Colonic mucosa (tissue), 4 donors: ENCODE data around the gene DYDC2. TPM values are rescaled to one million over a fixed set of nuclear protein-coding genes. Genes with fewer than 3 reads are reported as not detected.
A peak's percentile ranks its signal among the peaks of the same experiment; 100 is the strongest.
"Not testable (repeated sequence)": the region's sequence is repeated elsewhere in the genome, so short reads cannot be mapped to it uniquely, and the experiment has no call there.

Source experiments
- DNase-seq: peaks from one replicate; pipeline ENCODE4 v3.0.0-alpha.2; 2020
- H3K27ac ChIP-seq: fragments of 200-600 bp; one replicate; pipeline ENCODE4 v1.8.0; 2021
- H3K27me3 ChIP-seq: fragments of 200-600 bp; one replicate; pipeline ENCODE4 v1.8.0; 2021
- H3K36me3 ChIP-seq: fragments of 200-600 bp; one replicate; pipeline ENCODE4 v1.8.0; 2021
- H3K4me1 ChIP-seq: fragments of 200-600 bp; one replicate; pipeline ENCODE4 v1.8.0; 2021; ENCODE audit warnings: mild to moderate bottlenecking
- H3K4me3 ChIP-seq: fragments of 200-600 bp; one replicate; pipeline ENCODE4 v1.8.0; 2021
- H3K9ac ChIP-seq, 2 donors: one replicate each; pipeline ENCODE4 v1.7.0; 2013; ENCODE audit warnings: control low read depth in 2 of 2, low read depth in 2 of 2, low read length in 2 of 2
- H3K9me3 ChIP-seq: fragments of 200-600 bp; one replicate; pipeline ENCODE4 v1.8.0; 2021
- CTCF ChIP-seq: fragments of 200-600 bp; IDR thresholded peaks from one replicate; pipeline ENCODE4 v1.8.0; 2022; ENCODE audit warnings: antibody characterized with exemption, mild to moderate bottlenecking
- intact Hi-C: fragments of 100-400 bp; cut with DNase I; formaldehyde crosslinking; loops from one replicate; pipeline ENCODE4 v1.14.1; 2022
- total RNA-seq, 2 donors: library from RNA; stranded (reverse); fragmentation: NEBNext Ultra II Directional in 1 of 2; extraction: Animal tissue kit (Norgen Biotek cat#: 25700) in 1 of 2; gene quantifications; one replicate each; pipeline ENCODE4 v1.2.1, GENCODE V29; 2021
- donor health status: healthy.
- donor health status: DM: no; HTN: no; CAD: no.
- donor health status: DM: no; HTN: no; CAD: no.

DYDC2 gene
- total RNA-seq, 2 donors from 2014 or later, result 1.5 TPM; not detected in 1

DNA sequence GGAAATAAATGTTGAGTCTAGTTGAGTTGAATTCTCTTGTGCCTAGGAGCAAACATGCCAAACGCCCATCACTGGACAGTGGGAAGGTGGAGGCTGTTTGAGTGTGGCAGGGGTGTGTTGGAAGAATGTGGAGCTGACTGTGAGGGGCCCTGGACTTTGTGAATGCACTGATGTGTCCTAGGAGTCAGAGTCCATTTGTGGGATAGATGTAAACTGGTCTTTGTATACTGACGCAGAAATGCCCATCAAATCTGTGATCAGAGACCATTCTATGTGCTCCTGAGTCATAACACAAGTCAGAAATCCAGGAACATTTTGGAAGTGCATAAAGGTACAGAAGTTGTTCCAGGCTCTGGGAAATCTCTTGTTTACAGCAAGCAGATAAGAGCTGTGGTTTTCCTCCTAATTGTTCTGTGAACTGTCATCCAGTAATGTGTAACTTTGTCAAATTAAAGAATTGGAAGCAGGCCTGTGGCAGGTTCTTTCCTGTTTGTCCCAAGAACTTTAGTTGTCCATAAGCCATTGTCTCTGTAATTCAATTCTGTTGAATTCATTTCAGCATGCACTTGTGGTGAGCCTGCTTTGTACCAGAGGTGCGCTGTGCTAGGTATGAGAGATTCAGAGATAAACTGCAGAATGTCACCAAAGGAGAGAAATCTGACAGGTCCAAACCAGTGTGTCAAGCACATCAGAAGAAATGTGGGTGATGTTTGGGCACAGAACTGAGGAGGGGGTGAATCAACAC is 59.3 kb downstream of the DYDC2 start:
- peak overlapping the region in 1 of 2 donors; percentile 59 for H3K9ac ChIP-seq
- H3K4me1 ChIP-seq, result peaks cover 32% of the 10 kb centered on the region
- no peaks in the 10 kb centered on the region for H3K9me3 ChIP-seq
- no peak for TF ChIP-seq CTCF
- intact Hi-C loops, result no loop called here
- H3K27ac ChIP-seq, result peak overlapping the region; percentile 27
- no peak overlapping the region for H3K4me3 ChIP-seq
- DNase-seq, result no peak
- H3K36me3 ChIP-seq, result no peaks in the 10 kb centered on the region
- no peaks in the 10 kb centered on the region for H3K27me3 ChIP-seq

DNA sequence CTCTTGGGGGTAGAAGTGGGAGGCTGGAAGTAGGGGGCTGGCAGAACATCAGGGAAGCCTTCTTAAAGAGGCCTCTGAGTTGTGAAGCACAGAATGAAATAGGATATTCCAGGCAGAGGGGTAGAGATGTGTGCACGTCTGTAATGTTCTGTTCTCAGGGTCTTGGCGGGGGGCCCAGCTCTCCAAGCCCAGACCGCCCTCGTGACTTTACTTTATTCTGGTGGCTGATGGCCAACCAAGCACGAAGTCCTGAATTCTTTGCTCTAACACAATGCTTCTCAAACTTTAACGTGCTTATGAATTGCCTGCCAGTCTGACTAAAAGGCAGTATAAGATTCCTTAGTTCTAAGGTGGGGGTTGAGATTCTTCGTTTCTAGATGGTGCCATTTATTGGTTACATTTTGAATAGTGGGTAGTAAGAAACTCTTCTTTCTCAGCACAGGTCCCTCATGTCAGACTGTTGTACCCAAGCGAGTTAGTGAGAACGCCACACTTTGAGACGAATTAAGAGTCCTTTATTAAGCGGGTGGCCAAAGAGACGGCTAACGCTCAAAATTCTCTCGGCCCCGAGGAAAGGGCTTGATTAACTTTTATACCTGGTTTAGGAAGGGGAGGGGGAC is 60.0 kb downstream of the DYDC2 start:
- H3K4me3 ChIP-seq, result no peak overlapping the region
- peaks cover 25% of the 10 kb centered on the region for H3K4me1 ChIP-seq
- no peaks in the 10 kb centered on the region for H3K9me3 ChIP-seq
- H3K9ac ChIP-seq, result peak overlapping the region in 1 of 2 donors; percentile 59
- no peaks in the 10 kb centered on the region for H3K36me3 ChIP-seq
- DNase-seq, result no peak
- no peaks in the 10 kb centered on the region for H3K27me3 ChIP-seq
- intact Hi-C loops, result no loop called here
- no peak overlapping the region for H3K27ac ChIP-seq
- no peak for TF ChIP-seq CTCF

- H3K9me3 ChIP-seq, H3K27me3 ChIP-seq, DNase-seq, H3K27ac ChIP-seq, H3K4me3 ChIP-seq, H3K36me3 ChIP-seq, H3K9ac ChIP-seq, intact Hi-C loops: not testable (repeated sequence)
- peaks cover 23% of the 10 kb centered on the region for H3K4me1 ChIP-seq
Observed at GRCh38 chr10:80417256-80417655, 60.7 kb downstream of the DYDC2 start.

Other genes starting within 250 kb of the DYDC2 start
- gene PLAC9, start 224.1 kb upstream of the DYDC2 start, total RNA-seq, result 1 to 10 TPM; 3.9 to 6.0 TPM
- 100 to 1,000 TPM; 271 to 353 TPM for gene ANXA11, start 151.2 kb upstream of the DYDC2 start, total RNA-seq
- 1 to 10 TPM; 1.4 to 1.8 TPM for gene MAT1A, start 67.1 kb upstream of the DYDC2 start, total RNA-seq
- not detected for gene DYDC1, start within 50 bp of the DYDC2 start, total RNA-seq
- 100 to 1,000 TPM in 1 of 2 donors, 10 to 100 TPM in 1; 73.5 to 101 TPM for gene PRXL2A, start 51.8 kb downstream of the DYDC2 start, total RNA-seq
- gene TSPAN14, start 97.5 kb downstream of the DYDC2 start, total RNA-seq, result 10 to 100 TPM; 83.5 to 91.7 TPM
- not detected for gene SH2D4B, start 181.1 kb downstream of the DYDC2 start, total RNA-seq